ENCODE data around the gene GNGT1. TPM values are rescaled to one million over a fixed set of nuclear protein-coding genes. Genes with fewer than 3 reads are reported as not detected.

The GNGT1 gene
- total and polyA plus RNA-seq, 2 donors (not counting 3 experiments of a cell fraction or from before 2014, with no cell fraction given): not detected

GRCh38 chr7:93866886-93867285, 39.5 kb upstream of the GNGT1 start:
- Histone ChIP-seq H3K9me1 (replicated peaks; ENCODE audit: control insufficient read depth, extremely low read depth, insufficient read depth, low read length) (no peaks in the 10 kb centered on the region), H3K9me3 (replicated peaks; ENCODE audit: control insufficient read depth, insufficient read depth, low read length) (no peaks in the 10 kb centered on the region), H2AFZ (ENCODE audit: low read depth, low read length) (no peak overlapping the region), H3K4me1 (ENCODE audit: control insufficient read depth, extremely low read depth, insufficient read depth, low read length) (no peaks in the 10 kb centered on the region), H3K36me3 (ENCODE audit: control insufficient read depth in 2 of 2, extremely low read depth in 1 of 2, insufficient read depth in 2 of 2, low read length in 2 of 2) (no peaks in the 10 kb centered on the region), H3K27me3 (ENCODE audit: control insufficient read depth in 2 of 2, insufficient read depth in 2 of 2, low read length in 2 of 2) (no peaks in the 10 kb centered on the region), H3K79me2 (ENCODE audit: control insufficient read depth, insufficient read depth, low read length) (no peaks in the 10 kb centered on the region), H4K20me1 (replicated peaks; ENCODE audit: control insufficient read depth, extremely low read depth, insufficient read depth, low read length) (no peaks in the 10 kb centered on the region), H3K4me3 (replicated peaks in 1 of 3; ENCODE audit: insufficient read depth in 1 of 3, low read depth in 1 of 3, low read length in 3 of 3) (no peak overlapping the region), H3K27ac (ENCODE audit: insufficient read depth, low read depth, low read length) (no peak overlapping the region), H3K9ac (replicated peaks; ENCODE audit: extremely low read depth, insufficient read depth, low read length) (no peak overlapping the region), H3K4me2 (ENCODE audit: insufficient read depth, low read length) (no peak overlapping the region)
- POLR2A ChIA-PET: no interaction called here
- BruUV-seq (replicated peaks): no TSS peak
- intact Hi-C loops (cut with micrococcal nuclease): no loop called here
- dilution Hi-C loops (cut with MboI; ENCODE audit: extremely low pct_ligation_motif_present, low sequenced_read_pairs): no loop called here
- no peak for DNase-seq (ENCODE audit: low read depth, low spot score)
- FAIRE-seq: no peak
- CTCF ChIA-PET: interaction anchor here (0.8 to 1.0 kb wide), 2 partner anchors 25 to 36 kb away, joined by 3 read pairs; no protein-coding TSS in a partner anchor
- TF ChIP-seq, protein P1, sequence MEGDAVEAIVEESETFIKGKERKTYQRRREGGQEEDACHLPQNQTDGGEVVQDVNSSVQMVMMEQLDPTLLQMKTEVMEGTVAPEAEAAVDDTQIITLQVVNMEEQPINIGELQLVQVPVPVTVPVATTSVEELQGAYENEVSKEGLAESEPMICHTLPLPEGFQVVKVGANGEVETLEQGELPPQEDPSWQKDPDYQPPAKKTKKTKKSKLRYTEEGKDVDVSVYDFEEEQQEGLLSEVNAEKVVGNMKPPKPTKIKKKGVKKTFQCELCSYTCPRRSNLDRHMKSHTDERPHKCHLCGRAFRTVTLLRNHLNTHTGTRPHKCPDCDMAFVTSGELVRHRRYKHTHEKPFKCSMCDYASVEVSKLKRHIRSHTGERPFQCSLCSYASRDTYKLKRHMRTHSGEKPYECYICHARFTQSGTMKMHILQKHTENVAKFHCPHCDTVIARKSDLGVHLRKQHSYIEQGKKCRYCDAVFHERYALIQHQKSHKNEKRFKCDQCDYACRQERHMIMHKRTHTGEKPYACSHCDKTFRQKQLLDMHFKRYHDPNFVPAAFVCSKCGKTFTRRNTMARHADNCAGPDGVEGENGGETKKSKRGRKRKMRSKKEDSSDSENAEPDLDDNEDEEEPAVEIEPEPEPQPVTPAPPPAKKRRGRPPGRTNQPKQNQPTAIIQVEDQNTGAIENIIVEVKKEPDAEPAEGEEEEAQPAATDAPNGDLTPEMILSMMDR (IDR thresholded peaks at IDR 0.05; ENCODE audit: extremely low read depth in 1 of 2, insufficient read depth in 1 of 2, low read depth in 1 of 2, low read length in 2 of 2): no peak
- no peak for TF ChIP-seq MAX (IDR thresholded peaks at IDR 0.05; ENCODE audit: insufficient read depth, insufficient read length)
- no peak for TF ChIP-seq POLR2AphosphoS5 (IDR thresholded peaks at IDR 0.05; ENCODE audit: insufficient read depth, low read depth, low read length)
- TF ChIP-seq POLR2A (IDR thresholded peaks at IDR 0.05; ENCODE audit: low read depth, low read length): no peak
- no peak for TF ChIP-seq JUN (IDR thresholded peaks at IDR 0.05; ENCODE audit: borderline replicate concordance, insufficient read depth, insufficient read length, low read depth)
- TF ChIP-seq EZH2 (IDR thresholded peaks at IDR 0.05; ENCODE audit: borderline replicate concordance, low read depth, low read length, severe bottlenecking): no peak
- no peak for TF ChIP-seq GATA2 (IDR thresholded peaks at IDR 0.05; ENCODE audit: insufficient read depth, insufficient read length, low read depth, low read length)

Data from endothelial cell of umbilical vein (primary cell).